ENCODE data around the gene HNRNPUL2.

- TF ChIP-seq CTCF (IDR thresholded peaks at IDR 0.05; ENCODE audit: control extremely low read depth in 1 of 3, insufficient read depth in 1 of 3, low read depth in 1 of 3, low read length in 3 of 3) (no peak; a peak in 1 of 4 replicates), HDAC2 (IDR thresholded peaks at IDR 0.05; ENCODE audit: borderline replicate concordance in 1 of 2, low read depth in 2 of 2, low read length in 2 of 2) (peak in 1 of 2 experiments; percentile 81; a peak in 1 of 4 replicates), ATF3 (IDR thresholded peaks at IDR 0.05; ENCODE audit: insufficient read depth, low read depth, low read length) (peak; percentile 88), ATF2 (IDR thresholded peaks at IDR 0.05; ENCODE audit: low read length) (no peak), POLR2A (IDR thresholded peaks at IDR 0.05; ENCODE audit: control extremely low read depth in 1 of 2, low read depth in 2 of 2, low read length in 2 of 2) (peak; percentile 26 to 79), MAX (IDR thresholded peaks at IDR 0.05) (peak; percentile 89), YY1 (IDR thresholded peaks at IDR 0.05; ENCODE audit: low read depth, low read length) (peak; percentile 52; the same call in 1 of the 2 replicates), MAFK (IDR thresholded peaks at IDR 0.05; ENCODE audit: low read depth, low read length) (no peak), BCL11A (IDR thresholded peaks at IDR 0.05; ENCODE audit: low read depth in 2 of 2, low read length in 2 of 2) (no peak)
Observed at GRCh38 chr11:62678770-62679696, 48.2 kb downstream of the HNRNPUL2 start, which contains the start of gene UBXN1.
